ENCODE measurements around the gene ARSK. TPM values are rescaled to one million over a fixed set of nuclear protein-coding genes. Genes with fewer than 3 reads are reported as not detected.

ARSK gene
- total RNA-seq, 1 experiment from 2014 or later, result 8.5 TPM

- Histone ChIP-seq H3K18ac (ENCODE audit: insufficient read length, low read depth, low read length) (no peak overlapping the region), H2BK20ac (ENCODE audit: low read depth, low read length, poor library complexity, severe bottlenecking) (no peak overlapping the region), H3K9ac (ENCODE audit: extremely low read depth, insufficient read length, low read length) (no peak overlapping the region), H4K5ac (ENCODE audit: insufficient read length, low read depth, low read length) (no peak overlapping the region), H3K79me1 (ENCODE audit: insufficient read depth, low read depth, low read length, poor library complexity, severe bottlenecking) (no peaks in the 10 kb centered on the region), H3K4me1 (ENCODE audit: insufficient read depth, low read length) (no peaks in the 10 kb centered on the region), H3K4me2 (ENCODE audit: insufficient read depth, insufficient read length, low read length) (no peak overlapping the region), H3K27me3 (ENCODE audit: insufficient read depth, low read length) (peaks cover 17% of the 10 kb centered on the region), H4K8ac (replicated peaks; ENCODE audit: insufficient read length, low read depth, low read length) (no peak overlapping the region), H4K91ac (ENCODE audit: insufficient read length, low read depth, low read length) (no peak overlapping the region), H3K14ac (ENCODE audit: insufficient read depth, low read length) (no peak overlapping the region), H2BK12ac (ENCODE audit: insufficient read length, low read depth, low read length) (no peak overlapping the region), H3K79me2 (ENCODE audit: insufficient read depth, low read length) (no peaks in the 10 kb centered on the region), H4K20me1 (ENCODE audit: control insufficient read depth, insufficient read depth, insufficient read length) (no peaks in the 10 kb centered on the region), H2BK5ac (ENCODE audit: insufficient read length, low read length) (no peak overlapping the region), H3T11ph (ENCODE audit: low read length) (no peak overlapping the region), H2BK15ac (ENCODE audit: low read depth, low read length) (no peak overlapping the region), H3K23ac (ENCODE audit: insufficient read length, low read depth, low read length) (no peak overlapping the region), H3K56ac (ENCODE audit: insufficient read length, low read depth, low read length) (no peak overlapping the region), H2BK120ac (ENCODE audit: low read depth, low read length, poor library complexity, severe bottlenecking) (no peak overlapping the region), H2AK5ac (ENCODE audit: insufficient read length, low read length) (no peak overlapping the region), H3K4ac (ENCODE audit: low read depth, low read length) (no peak overlapping the region), H3K23me2 (ENCODE audit: insufficient read length, low read depth, low read length, poor library complexity, severe bottlenecking) (peaks cover 13% of the 10 kb centered on the region), H2AFZ (ENCODE audit: low read length) (no peak overlapping the region), H3K9me3 (ENCODE audit: control insufficient read depth, low read depth, low read length) (no peaks in the 10 kb centered on the region), H3K27ac (ENCODE audit: insufficient read length, low read depth, low read length) (no peak overlapping the region)
- Mint-ChIP-seq H3K27me3 (ENCODE audit: low read depth) (peaks cover 43% of the 10 kb centered on the region), H3K9me3 (peaks cover 13 to 14% of the 10 kb centered on the region in 2 experiments), H3K27ac (no peak overlapping the region; a peak in 1 of 7 replicates), H3K4me3 (no peak overlapping the region), H3K4me1 (peaks cover 14% of the 10 kb centered on the region in 2 experiments), H3K36me3 (ENCODE audit: insufficient read depth in 1 of 3, low read depth in 3 of 3) (peaks cover 5 to 14% (median 9%) of the 10 kb centered on the region in 3 experiments)
- TF ChIP-seq CTCF (conservative IDR thresholded peaks at IDR 0.05), result no peak
- no peak for DNase-seq
- WGBS (ENCODE audit: extremely low coverage, insufficient read length, low lambda C conversion rate), result no CpG with 5 or more reads among the region's 5 CpGs
Observed at GRCh38 chr5:95617057-95617456, 62.2 kb downstream of the ARSK start.

Data from H9 (cell line).